ENCODE measurements around the gene FBLL1.
"Not testable (repeated sequence)": the region's sequence is repeated elsewhere in the genome, so short reads cannot be mapped to it uniquely, and the experiment has no call there.

DNA sequence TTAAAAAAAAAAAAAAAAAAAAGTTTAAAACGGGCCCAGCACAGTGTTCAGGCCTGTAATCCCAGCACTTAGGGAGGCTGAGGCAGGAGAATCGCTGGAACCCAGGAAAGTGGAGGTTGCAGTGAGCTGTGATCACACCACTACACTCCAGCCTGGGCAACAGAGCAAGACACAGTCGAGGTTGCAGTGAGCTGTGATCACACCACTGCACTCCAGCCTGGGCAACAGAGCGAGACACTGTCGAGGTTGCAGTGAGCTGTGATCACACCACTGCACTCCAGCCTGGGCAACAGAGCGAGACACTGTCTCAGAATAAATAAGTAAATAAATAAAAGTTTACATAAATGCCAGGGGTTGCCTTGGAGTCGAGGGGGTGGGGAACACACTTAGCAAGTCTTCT, 5.2 kb downstream of the FBLL1 start:
- TF ChIP-seq, protein P1, sequence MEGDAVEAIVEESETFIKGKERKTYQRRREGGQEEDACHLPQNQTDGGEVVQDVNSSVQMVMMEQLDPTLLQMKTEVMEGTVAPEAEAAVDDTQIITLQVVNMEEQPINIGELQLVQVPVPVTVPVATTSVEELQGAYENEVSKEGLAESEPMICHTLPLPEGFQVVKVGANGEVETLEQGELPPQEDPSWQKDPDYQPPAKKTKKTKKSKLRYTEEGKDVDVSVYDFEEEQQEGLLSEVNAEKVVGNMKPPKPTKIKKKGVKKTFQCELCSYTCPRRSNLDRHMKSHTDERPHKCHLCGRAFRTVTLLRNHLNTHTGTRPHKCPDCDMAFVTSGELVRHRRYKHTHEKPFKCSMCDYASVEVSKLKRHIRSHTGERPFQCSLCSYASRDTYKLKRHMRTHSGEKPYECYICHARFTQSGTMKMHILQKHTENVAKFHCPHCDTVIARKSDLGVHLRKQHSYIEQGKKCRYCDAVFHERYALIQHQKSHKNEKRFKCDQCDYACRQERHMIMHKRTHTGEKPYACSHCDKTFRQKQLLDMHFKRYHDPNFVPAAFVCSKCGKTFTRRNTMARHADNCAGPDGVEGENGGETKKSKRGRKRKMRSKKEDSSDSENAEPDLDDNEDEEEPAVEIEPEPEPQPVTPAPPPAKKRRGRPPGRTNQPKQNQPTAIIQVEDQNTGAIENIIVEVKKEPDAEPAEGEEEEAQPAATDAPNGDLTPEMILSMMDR (IDR thresholded peaks at IDR 0.05) = not testable (repeated sequence)
- not testable (repeated sequence) for TF ChIP-seq POLR2A (IDR thresholded peaks at IDR 0.05)
